Breast epithelium (tissue), 4 donors: ENCODE measurements around the gene BCAT1. TPM values are rescaled to one million over a fixed set of nuclear protein-coding genes. Genes with fewer than 3 reads are reported as not detected.

ENCODE experiments used
- DNase-seq, 2 donors: peaks; one replicate each; pipeline ENCODE4 v3.0.0-alpha.2; 2019; ENCODE audit warnings: low spot score in 2 of 2
- H3K27ac ChIP-seq, 2 donors: fragments of 200-600 bp; sonication (generic) in 1 of 2; one replicate each; pipeline ENCODE4 v1.5.1; 2016 to 2019; ENCODE audit warnings: mild to moderate bottlenecking in 1 of 2
- H3K27me3 ChIP-seq, 2 donors: fragments of 200-600 bp; sonication (generic) in 1 of 2; one replicate each; pipeline versions ENCODE4 v1.5.1 to v1.6.0; 2017 to 2019; ENCODE audit warnings: control low read depth in 1 of 2, mild to moderate bottlenecking in 1 of 2
- H3K36me3 ChIP-seq: fragments of 200-600 bp; one replicate; pipeline ENCODE4 v1.5.1; 2019
- H3K4me1 ChIP-seq, 2 donors: fragments of 200-600 bp; sonication (generic); one replicate each; pipeline ENCODE4 v1.5.1; 2016 to 2019; ENCODE audit warnings: control low read depth in 1 of 2
- H3K4me3 ChIP-seq, 3 donors: fragments of 200-600 bp; sonication (generic); 1 replicate in 2 of 3; 2 replicates in 1 of 3; pipeline ENCODE4 v1.5.1; 2016 to 2019; ENCODE audit warnings: mild to moderate bottlenecking in 3 of 3, moderate library complexity in 2 of 3
- H3K9me3 ChIP-seq, 2 donors: fragments of 200-600 bp; sonication (generic) in 1 of 2; one replicate each; pipeline ENCODE4 v1.5.1; 2016 to 2019; ENCODE audit warnings: control low read depth in 1 of 2
- POLR2A ChIP-seq: fragments of 450-650 bp; IDR thresholded peaks from one replicate; pipeline ENCODE4 v1.6.1; 2016; ENCODE audit warnings: antibody characterized with exemption, mild to moderate bottlenecking, moderate library complexity
- POLR2AphosphoS5 ChIP-seq, 3 donors: sonication (generic); formaldehyde crosslinking; IDR thresholded peaks; one replicate each; pipeline ENCODE4 v1.6.1; 2017; ENCODE audit warnings: antibody characterized with exemption in 3 of 3
- intact Hi-C: fragments of 100-400 bp; cut with DNase I; formaldehyde crosslinking; loops from one replicate; pipeline ENCODE4 v1.15.1; 2023; ENCODE audit warnings: low total_unique reads
- total RNA-seq, 3 donors: library from RNA; depleted of rRNA; stranded (reverse); fragments of >200 nt; gene quantifications; one replicate each; pipeline ENCODE4 v1.1.0, GENCODE V29; 2016
- TF ChIP-seq, protein P1 (sequence below), 3 donors: fragments of 450-650 bp; IDR thresholded peaks; one replicate each; pipeline ENCODE4 v1.5.1; 2016 to 2017; ENCODE audit warnings: antibody characterized with exemption in 3 of 3, mild to moderate bottlenecking in 3 of 3, moderate library complexity in 3 of 3

The BCAT1 gene
- total RNA-seq, 3 donors from 2014 or later: 8.8 to 35.8 (median 12.1) TPM

DNA sequence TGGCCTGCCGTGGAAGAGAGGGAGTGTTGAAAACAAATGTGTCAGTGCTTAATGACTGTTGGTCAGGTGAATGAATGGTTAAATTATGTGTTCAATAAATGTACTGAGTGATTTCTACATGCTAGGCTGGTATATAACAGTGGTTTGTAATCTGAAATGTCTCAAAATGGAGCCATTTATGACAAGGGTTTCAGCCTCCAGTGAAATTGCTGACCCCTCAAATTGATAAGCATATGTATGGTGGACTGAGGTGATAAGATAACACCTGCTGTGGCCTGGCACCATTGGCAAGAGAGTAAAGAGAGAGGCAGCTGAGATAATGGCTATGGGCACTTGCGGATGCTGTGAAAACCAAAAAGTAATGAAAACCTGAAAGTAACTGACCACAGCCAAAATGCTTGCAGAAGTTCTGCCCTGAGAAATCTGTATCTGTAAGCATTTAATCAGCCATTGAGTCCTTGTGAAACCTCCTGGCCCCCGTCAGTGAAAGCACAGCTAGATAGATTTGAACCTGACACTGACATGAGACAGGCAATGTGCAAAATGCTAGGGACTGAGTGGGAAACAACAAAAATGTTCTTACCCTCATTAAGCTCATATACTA is 1.4 kb upstream of the BCAT1 start:
- H3K4me3 ChIP-seq: no peak overlapping the region
- no peak for DNase-seq
- H3K36me3 ChIP-seq: no peaks in the 10 kb centered on the region
- no peaks in the 10 kb centered on the region for H3K4me1 ChIP-seq
- no peak overlapping the region for H3K27ac ChIP-seq
- intact Hi-C loops: no loop called here
- TF ChIP-seq, protein P1, sequence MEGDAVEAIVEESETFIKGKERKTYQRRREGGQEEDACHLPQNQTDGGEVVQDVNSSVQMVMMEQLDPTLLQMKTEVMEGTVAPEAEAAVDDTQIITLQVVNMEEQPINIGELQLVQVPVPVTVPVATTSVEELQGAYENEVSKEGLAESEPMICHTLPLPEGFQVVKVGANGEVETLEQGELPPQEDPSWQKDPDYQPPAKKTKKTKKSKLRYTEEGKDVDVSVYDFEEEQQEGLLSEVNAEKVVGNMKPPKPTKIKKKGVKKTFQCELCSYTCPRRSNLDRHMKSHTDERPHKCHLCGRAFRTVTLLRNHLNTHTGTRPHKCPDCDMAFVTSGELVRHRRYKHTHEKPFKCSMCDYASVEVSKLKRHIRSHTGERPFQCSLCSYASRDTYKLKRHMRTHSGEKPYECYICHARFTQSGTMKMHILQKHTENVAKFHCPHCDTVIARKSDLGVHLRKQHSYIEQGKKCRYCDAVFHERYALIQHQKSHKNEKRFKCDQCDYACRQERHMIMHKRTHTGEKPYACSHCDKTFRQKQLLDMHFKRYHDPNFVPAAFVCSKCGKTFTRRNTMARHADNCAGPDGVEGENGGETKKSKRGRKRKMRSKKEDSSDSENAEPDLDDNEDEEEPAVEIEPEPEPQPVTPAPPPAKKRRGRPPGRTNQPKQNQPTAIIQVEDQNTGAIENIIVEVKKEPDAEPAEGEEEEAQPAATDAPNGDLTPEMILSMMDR (IDR thresholded peaks at IDR 0.05): no peak
- TF ChIP-seq POLR2AphosphoS5 (IDR thresholded peaks at IDR 0.05) (no peak), POLR2A (no peak)
- no peaks in the 10 kb centered on the region for H3K9me3 ChIP-seq
- H3K27me3 ChIP-seq: no peaks in the 10 kb centered on the region

DNA sequence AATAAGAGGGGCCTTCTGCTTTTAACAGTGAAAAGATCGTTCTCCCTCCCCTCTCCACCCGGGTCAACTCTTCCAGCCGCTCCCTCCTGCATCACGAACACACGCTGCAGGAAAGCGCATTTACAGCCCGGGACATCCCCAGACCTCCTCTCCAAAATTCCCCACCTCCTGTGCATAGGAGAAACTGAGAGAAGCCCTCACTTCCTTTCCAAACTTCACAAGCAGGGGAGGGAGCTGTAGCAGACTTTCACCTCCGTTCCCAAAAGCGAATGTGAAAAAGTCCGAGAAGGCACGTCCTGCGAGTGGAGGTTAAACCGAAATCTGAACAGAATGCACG is 513 bp downstream of the BCAT1 start:
- no peak overlapping the region for H3K27ac ChIP-seq
- DNase-seq: no peak
- no peaks in the 10 kb centered on the region for H3K27me3 ChIP-seq
- H3K36me3 ChIP-seq: no peaks in the 10 kb centered on the region
- H3K4me3 ChIP-seq: peak overlapping the region; percentile 53 to 69 (median 59)
- no peaks in the 10 kb centered on the region for H3K9me3 ChIP-seq
- intact Hi-C loops: no loop called here
- TF ChIP-seq, protein P1 (IDR thresholded peaks at IDR 0.05): no peak
- no peak for TF ChIP-seq POLR2AphosphoS5 (IDR thresholded peaks at IDR 0.05)
- no peaks in the 10 kb centered on the region for H3K4me1 ChIP-seq

DNA sequence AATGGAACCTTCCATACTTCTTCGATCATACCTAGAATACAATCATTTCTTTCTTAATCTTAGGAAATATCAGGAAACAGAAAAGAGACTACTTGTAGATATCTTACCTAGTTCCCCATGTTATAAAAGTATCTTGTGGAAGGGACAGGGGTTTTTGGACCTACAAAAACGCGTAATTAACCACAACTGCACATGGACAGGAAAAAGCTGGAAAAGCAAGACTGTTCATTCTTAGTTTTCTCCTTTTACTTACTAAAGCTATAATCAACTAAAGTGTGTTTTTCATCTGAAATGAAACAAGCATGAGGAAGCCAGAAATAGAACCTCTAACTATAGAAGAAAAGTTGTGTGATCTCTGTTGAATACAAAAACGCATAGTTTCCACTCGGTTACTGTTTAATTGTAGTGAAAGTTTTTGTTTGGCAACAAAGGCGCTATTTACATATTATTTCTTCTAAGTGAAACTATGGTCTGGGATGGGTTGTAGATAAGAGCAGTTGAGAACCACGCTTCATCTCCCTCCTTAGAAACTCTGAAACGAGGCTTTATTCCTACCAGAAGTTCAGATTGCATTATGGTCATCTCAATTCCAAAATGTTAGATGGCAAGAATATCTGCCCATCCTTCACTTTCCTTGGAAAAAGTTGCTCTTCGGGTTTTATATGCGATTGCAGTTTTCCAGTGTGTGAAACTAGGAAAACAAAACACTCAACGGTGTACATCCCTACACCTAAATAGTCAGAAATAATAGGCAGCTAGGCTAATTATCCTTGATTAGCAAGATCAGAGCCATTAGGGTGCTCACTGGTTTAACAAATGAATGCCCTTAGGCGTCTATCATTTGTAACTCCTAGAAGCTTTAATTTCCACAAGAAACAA is 1.1 kb downstream of the BCAT1 start:
- peak overlapping the region; percentile 53 to 69 (median 59) for H3K4me3 ChIP-seq
- no peaks in the 10 kb centered on the region for H3K36me3 ChIP-seq
- intact Hi-C loops: no loop called here
- DNase-seq: no peak
- no peaks in the 10 kb centered on the region for H3K4me1 ChIP-seq
- no peaks in the 10 kb centered on the region for H3K9me3 ChIP-seq
- no peak overlapping the region for H3K27ac ChIP-seq
- TF ChIP-seq POLR2AphosphoS5 (IDR thresholded peaks at IDR 0.05): no peak
- no peak for TF ChIP-seq POLR2A
- TF ChIP-seq, protein P1 (IDR thresholded peaks at IDR 0.05): no peak
- no peaks in the 10 kb centered on the region for H3K27me3 ChIP-seq

DNA sequence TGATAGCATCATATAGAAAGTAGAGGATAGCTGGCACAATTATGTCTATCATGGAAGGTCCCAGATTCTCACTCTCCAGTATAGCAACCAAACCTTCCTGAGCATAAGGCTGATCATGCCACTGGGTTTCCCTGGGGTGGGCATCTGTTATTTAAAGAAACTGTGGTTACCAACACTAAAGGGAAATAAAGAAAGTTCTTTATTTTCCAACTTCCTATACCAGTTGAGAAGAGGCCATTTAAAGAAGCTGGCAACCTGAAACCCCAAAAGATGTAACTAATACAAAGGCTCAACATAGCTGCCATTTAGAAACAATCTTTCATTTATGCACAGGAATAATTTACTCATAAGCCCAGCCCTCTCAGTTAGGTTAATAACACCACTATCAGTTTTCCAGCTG is 3.1 kb downstream of the BCAT1 start:
- no peak overlapping the region for H3K27ac ChIP-seq

More for the DNA sequence above, 3.1 kb downstream of the BCAT1 start:
- intact Hi-C loops: no loop called here
- no peaks in the 10 kb centered on the region for H3K9me3 ChIP-seq
- H3K36me3 ChIP-seq: no peaks in the 10 kb centered on the region
- H3K4me1 ChIP-seq: no peaks in the 10 kb centered on the region
- TF ChIP-seq, protein P1 (IDR thresholded peaks at IDR 0.05): no peak
- TF ChIP-seq POLR2AphosphoS5 (IDR thresholded peaks at IDR 0.05) (no peak), POLR2A (no peak)
- no peaks in the 10 kb centered on the region for H3K27me3 ChIP-seq
- no peak overlapping the region for H3K4me3 ChIP-seq
- DNase-seq: no peak
